CD4-positive, alpha-beta T cell treated with Interleukin-4 for 1 hour (primary cell): ENCODE measurements around the gene CTSF.
A peak's percentile ranks its signal among the peaks of the same experiment; 100 is the strongest.
"Not testable (repeated sequence)": the region's sequence is repeated elsewhere in the genome, so short reads cannot be mapped to it uniquely, and the experiment has no call there.

Experiments
- DNase-seq, 2 donors: peaks; one replicate each; pipeline ENCODE4 v3.0.0-alpha.2; 2020 to 2022

Gene CTSF

GRCh38 chr11:66568124-66568916 is at the start of gene CTSF:
TSS of gene CTSF (minus strand) at chr11:66568606. CDS start at chr11:66568486, 120 bp downstream.
- peak; percentile 76 for DNase-seq

- peak in 1 of 2 donors; percentile 65 for DNase-seq
These were observed 48.9 kb upstream of the CTSF start for GRCh38 chr11:66617155-66617834.

- peak; percentile 99 for DNase-seq
These were observed 48.2 kb upstream of the CTSF start, which contains the start of gene RBM14 for GRCh38 chr11:66616379-66617154. TSS of gene RBM14 (plus strand) at chr11:66616630. CDS start at chr11:66616721, 91 bp downstream.

DNA sequence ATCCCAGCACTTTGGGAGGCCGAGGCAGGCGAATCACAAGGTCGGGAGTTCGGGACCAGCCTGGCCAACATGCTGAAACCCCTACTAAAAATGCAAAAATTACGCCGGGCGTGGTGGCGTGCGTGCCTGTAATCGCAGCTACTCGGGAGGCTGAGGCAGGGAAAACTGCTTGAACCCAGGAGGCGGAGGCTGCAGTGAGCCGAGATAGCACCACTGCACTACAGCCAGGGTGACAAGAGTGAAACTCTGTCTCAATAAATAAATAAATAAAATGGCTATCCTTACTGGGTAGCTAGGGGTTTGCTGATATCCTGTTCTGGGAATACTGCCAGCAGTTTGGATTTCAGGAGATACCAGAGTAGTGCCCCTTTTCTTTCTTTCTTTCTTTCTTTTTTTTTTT is 45.7 kb upstream of the CTSF start:
- no peak for DNase-seq

DNA sequence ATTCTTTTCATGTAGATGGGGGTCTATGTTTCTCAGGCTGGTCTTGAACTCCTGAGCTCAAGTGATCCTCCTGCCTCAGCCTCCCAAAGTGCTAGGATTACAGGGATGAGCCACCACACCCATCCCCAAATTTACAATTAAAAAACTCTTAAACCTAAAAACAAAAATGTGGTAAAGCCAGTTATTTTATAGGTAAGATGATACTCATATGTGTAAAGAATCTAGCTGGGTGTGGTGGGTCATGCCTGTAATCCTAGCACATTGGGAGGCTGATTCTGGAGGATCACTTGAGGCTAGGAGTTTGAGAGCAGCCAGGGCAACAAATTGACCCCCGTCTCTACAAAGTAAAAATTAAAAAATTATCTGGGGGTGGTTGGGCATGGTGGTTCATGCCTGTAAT is 44.1 kb upstream of the CTSF start:
- no peak for DNase-seq

DNA sequence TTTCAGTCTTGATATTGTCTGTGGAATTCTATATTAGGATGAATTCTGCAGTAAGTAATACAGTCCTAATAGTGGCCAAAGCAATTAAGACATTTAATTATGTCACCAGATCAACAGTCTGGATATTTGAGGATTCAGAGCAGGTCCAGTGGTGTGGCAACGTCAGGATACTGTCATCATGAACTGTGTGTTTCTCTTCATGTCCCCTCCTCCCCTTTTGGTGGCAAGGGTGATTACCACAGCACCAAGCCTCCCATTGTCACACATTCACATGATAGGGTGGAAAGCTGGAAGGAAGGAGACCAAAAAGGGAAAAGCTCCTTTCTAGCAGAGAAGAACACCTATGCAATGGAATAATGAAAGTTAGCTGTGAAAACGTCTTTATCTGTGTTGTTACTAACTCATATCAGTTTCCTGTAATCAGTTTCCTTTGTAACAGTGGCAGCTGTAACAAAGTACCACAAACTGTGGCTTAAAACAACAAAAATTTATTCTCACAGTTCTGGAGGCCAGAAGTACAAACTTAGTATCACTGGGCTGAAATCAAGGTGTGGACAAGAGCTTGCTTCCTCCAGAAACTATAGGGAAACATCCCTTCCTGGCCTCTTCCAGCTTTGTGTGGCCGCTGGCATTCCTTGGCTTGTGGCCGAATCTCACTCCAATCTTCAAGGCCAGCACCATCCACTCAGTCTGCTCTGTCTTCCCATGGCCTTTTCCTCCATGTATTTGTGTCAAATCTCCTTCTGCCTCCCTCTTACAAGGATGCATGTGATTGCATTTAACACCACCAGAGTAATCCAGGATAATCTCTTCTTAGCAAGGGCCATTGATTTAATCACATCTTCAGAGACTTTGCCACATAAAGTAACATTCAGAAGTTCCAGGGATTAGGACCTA is 41.6 kb upstream of the CTSF start:
- DNase-seq, result no peak

GRCh38 chr11:66607126-66607834 is 38.9 kb upstream of the CTSF start:
- DNase-seq, result peak in 1 of 2 donors; percentile 22

- not testable (repeated sequence) for DNase-seq
These were observed 38.2 kb upstream of the CTSF start for GRCh38 chr11:66606608-66607007.

- no peak for DNase-seq
These were observed 35.7 kb upstream of the CTSF start for GRCh38 chr11:66604155-66604554.

DNA sequence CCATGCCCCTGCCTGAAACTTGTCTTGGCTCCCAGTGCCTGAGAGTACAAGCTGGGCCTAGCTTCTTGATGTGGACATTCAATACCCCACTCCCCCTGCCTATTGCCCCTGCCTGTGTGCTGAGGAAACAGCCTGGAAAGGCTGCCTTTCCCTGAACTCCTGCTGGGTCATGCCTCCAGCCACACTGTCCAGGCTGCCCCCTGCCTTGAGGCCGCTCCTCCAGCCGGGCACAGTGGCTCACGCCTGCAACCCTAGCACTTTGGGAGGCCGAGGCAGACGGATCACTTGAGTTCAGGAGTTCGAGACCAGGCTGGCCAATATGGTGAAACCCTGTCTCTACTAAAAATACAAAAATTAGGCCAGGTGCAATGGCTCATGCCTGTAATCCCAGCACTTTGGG is 34.7 kb upstream of the CTSF start:
- no peak for DNase-seq

DNA sequence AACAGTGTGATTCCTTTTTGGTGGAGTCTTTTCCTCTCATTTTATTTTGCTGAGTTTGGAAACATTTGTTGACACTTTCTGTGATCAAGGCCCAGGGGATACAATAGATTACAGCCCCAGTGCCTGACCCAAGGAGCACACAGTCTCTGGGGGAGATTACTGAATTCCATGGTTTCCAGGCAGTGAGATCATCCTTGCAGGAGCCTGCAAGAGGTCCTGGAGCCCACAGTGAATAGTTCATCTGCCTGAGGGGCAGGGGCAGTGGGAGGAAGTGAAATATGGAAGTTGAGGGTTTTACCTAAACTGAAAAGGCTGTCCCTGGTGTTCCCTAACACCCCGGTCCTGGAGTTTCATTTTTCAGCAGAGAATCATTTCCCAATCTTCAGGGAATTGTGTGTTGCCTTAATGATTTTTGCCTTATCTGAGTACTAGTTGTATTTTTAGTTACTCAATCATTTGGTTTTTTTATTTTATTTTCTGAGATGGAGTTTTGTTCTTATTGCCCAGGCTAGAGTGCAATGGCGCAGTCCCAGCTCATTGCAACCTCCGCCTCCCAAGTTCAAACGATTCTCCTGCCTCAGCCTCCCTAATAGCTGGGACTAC is 32.3 kb upstream of the CTSF start:
- DNase-seq, result no peak

DNA sequence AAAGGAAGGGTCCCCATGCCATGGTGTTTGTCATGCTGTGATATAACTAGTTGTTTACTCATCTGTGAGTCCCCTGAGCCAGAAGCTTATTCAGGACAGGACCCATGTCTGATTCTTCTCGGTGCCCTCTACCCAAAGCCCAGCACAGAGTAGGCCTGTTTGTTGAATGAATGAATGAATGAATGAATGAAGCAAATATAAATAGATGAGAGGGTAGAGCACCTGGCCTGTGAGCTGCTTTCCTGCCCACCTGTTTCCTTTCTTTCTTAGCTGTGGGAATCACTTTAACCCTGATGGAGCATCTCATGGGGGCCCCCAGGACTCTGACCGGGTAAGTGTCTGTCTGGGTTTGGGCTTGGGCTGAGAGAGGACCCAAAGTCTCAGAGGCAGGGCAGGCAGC is 31.8 kb upstream of the CTSF start:
- no peak for DNase-seq

- DNase-seq, result no peak
These were observed 30.6 kb upstream of the CTSF start for GRCh38 chr11:66598993-66599392.

GRCh38 chr11:66595245-66595904 is 27.0 kb upstream of the CTSF start:
- no peak for DNase-seq

DNA sequence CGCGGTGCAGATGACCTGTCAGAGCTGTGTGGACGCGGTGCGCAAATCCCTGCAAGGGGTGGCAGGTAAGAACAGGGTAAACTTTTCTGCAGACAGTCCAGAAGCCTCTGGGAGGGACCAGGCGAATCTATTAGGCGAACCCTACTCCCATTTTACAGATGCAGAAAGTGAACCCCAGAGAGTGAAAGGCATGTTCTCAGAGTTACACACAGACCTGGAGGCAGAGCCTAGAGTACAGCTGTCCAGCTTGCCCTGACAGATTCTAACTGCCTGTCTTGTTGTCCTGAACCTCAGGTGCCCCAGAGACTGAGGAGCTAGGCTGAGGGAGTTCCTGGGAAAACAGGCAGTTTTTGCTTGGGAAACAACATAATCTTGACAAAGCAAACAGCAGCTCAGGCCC is 25.2 kb upstream of the CTSF start:
- no peak for DNase-seq

GRCh38 chr11:66593303-66593635 is 24.9 kb upstream of the CTSF start:
- DNase-seq, result no peak

DNA sequence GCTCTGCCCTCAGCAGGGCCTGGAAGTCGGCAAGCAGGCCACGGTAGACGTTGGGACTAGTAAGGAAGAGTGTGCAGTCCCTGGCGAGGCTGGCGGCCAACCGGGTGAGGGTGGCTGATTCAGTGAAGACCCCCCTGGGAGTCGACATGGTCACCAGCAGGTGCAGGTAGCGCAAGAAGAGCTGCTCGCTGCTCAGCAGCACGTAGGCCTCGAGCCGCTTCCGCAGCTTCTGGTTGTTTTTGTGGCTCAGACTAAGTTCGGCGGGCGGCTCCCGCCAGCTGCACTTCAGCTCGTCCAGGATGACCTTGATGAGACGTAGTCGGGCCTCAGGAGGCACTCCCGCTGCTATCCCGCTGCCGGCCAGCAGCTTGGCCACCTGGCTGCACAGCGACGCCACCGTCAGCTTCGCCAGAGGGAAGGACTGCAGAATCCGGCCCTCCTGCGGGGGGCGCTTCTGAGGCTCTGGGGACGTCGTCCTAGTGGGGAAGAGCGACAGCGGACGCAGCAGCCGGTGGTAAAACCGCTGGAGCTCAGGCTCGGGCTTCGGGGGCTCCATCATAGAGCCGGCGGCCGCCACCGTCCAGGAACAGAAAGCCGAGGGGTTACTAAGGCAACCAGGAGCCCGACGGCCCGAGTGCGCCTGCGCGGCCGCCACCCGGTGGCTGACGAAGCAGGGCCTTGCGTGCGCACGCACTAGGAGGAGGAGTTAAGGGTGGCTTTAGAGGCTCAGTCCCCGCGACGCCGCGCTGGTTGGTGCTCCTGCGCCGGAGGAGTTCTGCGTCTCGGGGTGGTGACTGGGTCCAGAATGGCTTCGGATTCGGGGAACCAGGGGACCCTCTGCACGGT is 24.3 kb upstream of the CTSF start, which contains the start of the genes CCDC87 and CCS:
Gene CCDC87 (minus strand): TSS at position 607 of the 846 bp plus-strand sequence. CDS start 48 bp downstream, at position 559.
Gene CCS (plus strand): TSS at position 729 of the 846 bp plus-strand sequence. CDS start 77 bp downstream, at position 806.
- DNase-seq, result peak; percentile 99

GRCh38 chr11:66591175-66591574 is 22.8 kb upstream of the CTSF start:
- no peak for DNase-seq

DNA sequence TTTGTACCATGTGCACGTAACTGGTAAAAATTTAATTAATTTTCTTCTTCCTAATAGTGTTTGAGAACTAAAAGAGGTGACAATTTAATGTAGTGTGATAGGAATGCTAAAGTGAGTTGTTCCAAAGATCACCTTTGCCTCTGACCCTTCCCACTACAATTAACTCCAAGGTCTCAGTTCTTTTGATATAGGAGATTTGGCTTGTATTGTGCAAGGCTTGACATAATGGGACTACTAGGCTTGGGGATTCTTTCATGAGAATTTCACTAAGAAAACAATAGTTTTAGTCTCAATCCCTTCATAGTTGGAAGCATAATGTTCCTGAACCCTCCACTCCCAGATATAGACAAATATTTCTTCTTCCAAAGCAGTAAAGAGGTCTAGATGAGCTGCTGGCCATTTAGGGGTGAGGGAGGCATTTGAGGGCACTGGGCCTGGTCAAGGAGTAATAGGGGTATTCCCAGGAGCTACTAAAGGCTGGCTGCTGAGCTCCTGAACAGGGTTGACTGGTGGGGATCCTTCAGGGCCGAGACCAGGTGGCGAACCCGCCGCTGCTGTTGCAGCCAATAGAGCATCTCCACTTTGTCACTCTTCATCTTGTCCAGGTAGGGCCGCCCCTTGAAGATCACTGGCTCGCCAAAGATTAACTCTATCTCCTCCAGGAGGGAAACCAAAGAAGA is 21.7 kb upstream of the CTSF start:
- no peak for DNase-seq
